GM23338 (cell line): Measurements from ENCODE around the gene GGA2. TPM values are rescaled to one million over a fixed set of nuclear protein-coding genes. Genes with fewer than 3 reads are reported as not detected.

Experiments
- EZH2 ChIP-seq: fragments of 200-600 bp; sonication (generic); IDR thresholded peaks from one replicate; pipeline ENCODE4 v1.8.0; 2017; ENCODE audit warnings: antibody characterized with exemption, mild to moderate bottlenecking, low read depth; ENCODE audit not compliant: unreplicated experiment
- EZH2phosphoT487 ChIP-seq: fragments of 200-600 bp; sonication (generic); IDR thresholded peaks from one replicate; pipeline ENCODE4 v1.8.1; 2018; ENCODE audit warnings: antibody characterized with exemption; ENCODE audit not compliant: unreplicated experiment
- NANOG ChIP-seq: IDR thresholded peaks from 2 replicates; pipeline ENCODE4 v1.6.1; 2016; ENCODE audit warnings: antibody characterized with exemption, borderline replicate concordance
- POLR2AphosphoS5 ChIP-seq: IDR thresholded peaks from 2 replicates; pipeline ENCODE4 v1.6.1; 2016; ENCODE audit warnings: antibody characterized with exemption, low read depth
- STAT1 ChIP-seq: IDR thresholded peaks from one replicate; pipeline ENCODE4 v1.6.1; 2016; ENCODE audit warnings: antibody characterized with exemption; ENCODE audit not compliant: unreplicated experiment
- ZNF331 ChIP-seq: fragments of 250-450 bp; sonication (Bioruptor Pico); IDR thresholded peaks from 2 replicates; pipeline ENCODE4 v1.5.0; 2020; ENCODE audit warnings: low read depth, mild to moderate bottlenecking, moderate library complexity
- ZNF462 ChIP-seq: fragments of 250-450 bp; sonication (Bioruptor Pico); IDR thresholded peaks from 2 replicates; pipeline ENCODE4 v1.5.0; 2020; ENCODE audit warnings: mild to moderate bottlenecking, moderate library complexity
- polyA plus RNA-seq: library from polyadenylated mRNA; unstranded; fragments of >200 nt; fragmentation: Nextera tagmentation; extraction: Ambion mirVana; gene quantifications from 2 replicates; pipeline ENCODE4 v1.2.1, GENCODE V29; 2016
- total RNA-seq: library from RNA; depleted of rRNA; stranded (reverse); fragments of >200 nt; shearing (Covaris generic); gene quantifications from 2 replicates; pipeline ENCODE4 v1.2.3, GENCODE V29; 2014
- TF ChIP-seq, protein P1 (sequence below): IDR thresholded peaks from one replicate; pipeline ENCODE4 v1.6.1; 2018; ENCODE audit warnings: antibody characterized with exemption; ENCODE audit not compliant: unreplicated experiment

The GGA2 gene
- total and polyA plus RNA-seq, 2 experiments from 2014 or later, result 40.3 to 76.6 TPM

- TF ChIP-seq ZNF462 (CRISPR knock-in tag), result no peak
- no peak for TF ChIP-seq POLR2AphosphoS5
- no peak for TF ChIP-seq EZH2phosphoT487
- no peak for TF ChIP-seq STAT1
- TF ChIP-seq, protein P1, sequence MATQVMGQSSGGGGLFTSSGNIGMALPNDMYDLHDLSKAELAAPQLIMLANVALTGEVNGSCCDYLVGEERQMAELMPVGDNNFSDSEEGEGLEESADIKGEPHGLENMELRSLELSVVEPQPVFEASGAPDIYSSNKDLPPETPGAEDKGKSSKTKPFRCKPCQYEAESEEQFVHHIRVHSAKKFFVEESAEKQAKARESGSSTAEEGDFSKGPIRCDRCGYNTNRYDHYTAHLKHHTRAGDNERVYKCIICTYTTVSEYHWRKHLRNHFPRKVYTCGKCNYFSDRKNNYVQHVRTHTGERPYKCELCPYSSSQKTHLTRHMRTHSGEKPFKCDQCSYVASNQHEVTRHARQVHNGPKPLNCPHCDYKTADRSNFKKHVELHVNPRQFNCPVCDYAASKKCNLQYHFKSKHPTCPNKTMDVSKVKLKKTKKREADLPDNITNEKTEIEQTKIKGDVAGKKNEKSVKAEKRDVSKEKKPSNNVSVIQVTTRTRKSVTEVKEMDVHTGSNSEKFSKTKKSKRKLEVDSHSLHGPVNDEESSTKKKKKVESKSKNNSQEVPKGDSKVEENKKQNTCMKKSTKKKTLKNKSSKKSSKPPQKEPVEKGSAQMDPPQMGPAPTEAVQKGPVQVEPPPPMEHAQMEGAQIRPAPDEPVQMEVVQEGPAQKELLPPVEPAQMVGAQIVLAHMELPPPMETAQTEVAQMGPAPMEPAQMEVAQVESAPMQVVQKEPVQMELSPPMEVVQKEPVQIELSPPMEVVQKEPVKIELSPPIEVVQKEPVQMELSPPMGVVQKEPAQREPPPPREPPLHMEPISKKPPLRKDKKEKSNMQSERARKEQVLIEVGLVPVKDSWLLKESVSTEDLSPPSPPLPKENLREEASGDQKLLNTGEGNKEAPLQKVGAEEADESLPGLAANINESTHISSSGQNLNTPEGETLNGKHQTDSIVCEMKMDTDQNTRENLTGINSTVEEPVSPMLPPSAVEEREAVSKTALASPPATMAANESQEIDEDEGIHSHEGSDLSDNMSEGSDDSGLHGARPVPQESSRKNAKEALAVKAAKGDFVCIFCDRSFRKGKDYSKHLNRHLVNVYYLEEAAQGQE, result no peak
- no peak for TF ChIP-seq ZNF331 (CRISPR knock-in tag)
- no peak for TF ChIP-seq EZH2
- TF ChIP-seq NANOG, result no peak
These were observed 47.7 kb upstream of the GGA2 start (continued) for GRCh38 chr16:23557779-23558702.
